Kidney (tissue), 14 donors: ENCODE results near the gene SPAG6. TPM values are rescaled to one million over a fixed set of nuclear protein-coding genes. Genes with fewer than 3 reads are reported as not detected.
A peak's percentile ranks its signal among the peaks of the same experiment; 100 is the strongest.

ENCODE experiments used
- DNase-seq, 5 donors: peaks; one replicate each; pipeline ENCODE4 v3.0.0-alpha.2; 2013 to 2020
- FAIRE-seq: peaks from 2 replicates; lab custom pipeline; 2012; peaks lifted over from hg19 to GRCh38; lab: Jason Lieb, UNC
- H3K27ac ChIP-seq, 2 donors: one replicate each; pipeline ENCODE4 v1.7.0; 2013; ENCODE audit warnings: low read depth in 2 of 2, low read length in 2 of 2, inconsistent platforms in 1 of 2
- H3K27me3 ChIP-seq: one replicate; pipeline ENCODE4 v1.7.1; 2013; ENCODE audit warnings: low read length, inconsistent platforms; ENCODE audit not compliant: control insufficient read depth, insufficient read depth
- H3K36me3 ChIP-seq, 3 donors: one replicate each; pipeline versions ENCODE4 v1.7.0 to v1.7.1; 2013; ENCODE audit warnings: low read length in 3 of 3, control low read depth in 1 of 3, inconsistent platforms in 1 of 3; ENCODE audit not compliant: insufficient read depth in 3 of 3, control insufficient read depth in 2 of 3
- H3K4me1 ChIP-seq, 3 donors: one replicate each; pipeline versions ENCODE4 v1.7.0 to v1.7.1; 2013; ENCODE audit warnings: low read length in 3 of 3, inconsistent platforms in 1 of 3, low read depth in 1 of 3; ENCODE audit not compliant: control insufficient read depth in 2 of 3, insufficient read depth in 2 of 3
- H3K4me3 ChIP-seq, 3 donors: one replicate each; pipeline versions ENCODE4 v1.7.0 to v1.8.1; 2013; ENCODE audit warnings: low read length in 3 of 3, control low read depth in 1 of 3, inconsistent platforms in 1 of 3
- H3K9ac ChIP-seq, 3 donors: one replicate each; pipeline versions ENCODE4 v1.7.0 to v1.7.1; 2013; ENCODE audit warnings: low read length in 3 of 3, control low read depth in 1 of 3, inconsistent platforms in 1 of 3
- H3K9me3 ChIP-seq, 3 donors: one replicate each; pipeline versions ENCODE4 v1.7.0 to v1.7.1; 2013; ENCODE audit warnings: low read length in 3 of 3, control low read depth in 1 of 3, inconsistent platforms in 1 of 3; ENCODE audit not compliant: control insufficient read depth in 2 of 3, insufficient read depth in 1 of 3
- CTCF ChIP-seq: IDR thresholded peaks from 3 replicates; pipeline ENCODE4 v1.5.1; 2012; ENCODE audit warnings: mild to moderate bottlenecking, moderate library complexity, borderline replicate concordance; ENCODE audit not compliant: insufficient read depth; ENCODE audit errors: extremely low read depth
- intact Hi-C: fragments of 100-400 bp; cut with DNase I; formaldehyde crosslinking; loops from one replicate; pipeline ENCODE4 v1.11.1; 2022
- polyA plus RNA-seq: library from polyadenylated mRNA; stranded (reverse); fragments of 350-450 nt; fragmentation: Illumina TruSeq; extraction: RNeasy Lipid Tissue Mini Kit (QIAGEN cat#74804); gene quantifications from one replicate; pipeline ENCODE4 v1.2.3, GENCODE V29; 2014; ENCODE audit warnings: low read depth, low replicate concordance; ENCODE audit not compliant: insufficient read depth
- total RNA-seq: library from RNA; stranded (reverse); fragmentation: NEBNext Ultra II Directional; extraction: Animal tissue kit (Norgen Biotek cat#: 25700); gene quantifications from one replicate; pipeline ENCODE4 v1.2.1, GENCODE V29; 2021
- donor health status: control.
- donor health status: control.
- donor health status: control.
- donor health status: control.
- donor health status: control.
- donor health status: DM: yes; HTN: yes; CAD: no.
- donor health status: Normal renal cell carcinoma (clear cell type).

Gene SPAG6
- total and polyA plus RNA-seq, 2 donors from 2014 or later: 0.30 to 8.4 TPM

GRCh38 chr10:22438711-22439110 is 93.4 kb downstream of the SPAG6 start:
- no peaks in the 10 kb centered on the region for H3K36me3 ChIP-seq
- intact Hi-C loops: no loop called here
- H3K27ac ChIP-seq: peak overlapping the region in 1 of 2 donors; percentile 2
- DNase-seq (no peak), FAIRE-seq (no peak)
- H3K4me1 ChIP-seq: peaks cover 0 to 2% (median 0%) of the 10 kb centered on the region in 3 donors
- H3K4me3 ChIP-seq: peak overlapping the region in 2 of 3 donors; percentile 10 to 76
- H3K9me3 ChIP-seq: peaks cover 0 to 10% (median 5%) of the 10 kb centered on the region in 3 donors
- no peak overlapping the region for H3K9ac ChIP-seq
- H3K27me3 ChIP-seq: no peaks in the 10 kb centered on the region
- TF ChIP-seq CTCF: no peak

GRCh38 chr10:22442063-22442462 is 96.8 kb downstream of the SPAG6 start:
- intact Hi-C loops: no loop called here
- Histone ChIP-seq H3K9me3 (peaks cover 0 to 5% (median 5%) of the 10 kb centered on the region in 3 donors), H3K27ac (no peak overlapping the region), H3K36me3 (no peaks in the 10 kb centered on the region), H3K4me1 (peaks cover 0 to 2% (median 0%) of the 10 kb centered on the region in 3 donors), H3K4me3 (no peak overlapping the region), H3K9ac (no peak overlapping the region), H3K27me3 (no peaks in the 10 kb centered on the region)
- TF ChIP-seq CTCF: no peak
- DNase-seq (no peak), FAIRE-seq (no peak)

GRCh38 chr10:22442468-22442867 is 97.2 kb downstream of the SPAG6 start:
- intact Hi-C loops: no loop called here
- Histone ChIP-seq H3K36me3 (no peaks in the 10 kb centered on the region), H3K27me3 (no peaks in the 10 kb centered on the region), H3K4me3 (no peak overlapping the region), H3K9me3 (peaks cover 0 to 5% (median 3%) of the 10 kb centered on the region in 3 donors), H3K9ac (no peak overlapping the region), H3K27ac (no peak overlapping the region), H3K4me1 (peaks cover 0 to 2% (median 0%) of the 10 kb centered on the region in 3 donors)
- no peak for TF ChIP-seq CTCF
- FAIRE-seq (no peak), DNase-seq (no peak)
